Measurements from ENCODE around the gene ANKZF1.

Gene ANKZF1

GRCh38 chr2:219266232-219266631, 36.6 kb downstream of the ANKZF1 start:
- no peak for DNase-seq

DNA sequence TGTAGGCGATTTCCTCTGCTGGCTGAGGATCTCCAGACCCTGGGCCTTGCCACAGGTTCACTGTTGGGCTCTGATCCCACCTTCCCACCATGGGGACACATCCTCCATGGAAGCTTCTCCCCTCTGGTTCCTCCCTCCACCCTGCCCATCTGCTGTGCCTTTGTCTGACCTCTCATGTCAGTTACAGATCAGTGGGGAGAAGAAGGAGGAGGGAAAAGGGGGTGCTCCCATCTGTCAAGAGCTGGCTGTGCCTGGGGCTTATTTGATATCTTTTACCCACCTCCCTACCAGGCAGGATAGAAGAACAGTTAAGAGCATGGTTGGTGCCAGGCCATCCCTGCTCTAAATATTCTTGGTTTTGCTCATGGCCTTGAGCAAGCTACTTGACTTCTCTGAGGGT, 37.3 kb downstream of the ANKZF1 start:
- no peak for DNase-seq

DNA sequence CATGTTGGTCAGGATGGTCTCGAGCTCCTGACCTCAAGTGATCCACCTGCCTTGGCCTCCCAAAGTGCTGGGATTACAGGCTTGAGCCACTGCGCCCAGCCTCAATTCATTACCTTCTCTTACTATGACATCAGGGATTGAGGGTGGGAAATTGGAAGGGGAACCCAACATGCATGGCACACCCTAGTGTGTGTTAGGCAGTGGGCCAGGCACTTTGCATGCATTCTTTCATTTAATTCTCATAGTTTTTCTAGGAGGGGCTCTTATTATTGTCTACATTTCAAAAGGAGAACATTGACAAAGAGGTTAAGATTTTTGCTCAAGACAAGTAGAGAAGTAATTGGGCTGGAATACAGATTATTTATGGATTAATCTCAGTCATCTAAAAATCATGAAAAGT, 38.7 kb downstream of the ANKZF1 start:
- DNase-seq, result no peak

- no peak for DNase-seq
Observed at GRCh38 chr2:219269362-219270054, 39.9 kb downstream of the ANKZF1 start.

GRCh38 chr2:219270055-219270372, 40.4 kb downstream of the ANKZF1 start:
- DNase-seq, result no peak

GRCh38 chr2:219271021-219271420, 41.4 kb downstream of the ANKZF1 start:
- DNase-seq, result no peak

- DNase-seq, result no peak
Observed at GRCh38 chr2:219272356-219272755, 42.8 kb downstream of the ANKZF1 start.

DNA sequence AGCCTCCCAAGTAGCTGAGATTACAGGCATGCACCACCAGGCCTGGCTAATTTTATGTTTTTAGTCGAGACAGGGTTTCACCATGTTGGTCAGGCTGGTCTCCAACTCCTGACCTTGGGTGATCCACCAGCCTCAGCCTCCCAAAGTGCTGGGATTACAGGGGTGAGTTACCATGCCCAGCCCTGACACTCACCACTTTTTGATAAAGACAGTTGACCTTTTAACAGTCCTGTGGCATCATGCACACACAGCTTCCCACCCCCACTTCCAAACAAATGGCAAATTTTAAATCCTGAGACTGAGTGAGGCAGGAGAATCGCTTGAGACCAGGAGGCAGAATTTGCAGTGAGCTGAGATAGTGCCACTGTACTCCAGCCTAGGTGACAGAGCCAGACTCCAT, 43.4 kb downstream of the ANKZF1 start:
- DNase-seq, result no peak

DNA sequence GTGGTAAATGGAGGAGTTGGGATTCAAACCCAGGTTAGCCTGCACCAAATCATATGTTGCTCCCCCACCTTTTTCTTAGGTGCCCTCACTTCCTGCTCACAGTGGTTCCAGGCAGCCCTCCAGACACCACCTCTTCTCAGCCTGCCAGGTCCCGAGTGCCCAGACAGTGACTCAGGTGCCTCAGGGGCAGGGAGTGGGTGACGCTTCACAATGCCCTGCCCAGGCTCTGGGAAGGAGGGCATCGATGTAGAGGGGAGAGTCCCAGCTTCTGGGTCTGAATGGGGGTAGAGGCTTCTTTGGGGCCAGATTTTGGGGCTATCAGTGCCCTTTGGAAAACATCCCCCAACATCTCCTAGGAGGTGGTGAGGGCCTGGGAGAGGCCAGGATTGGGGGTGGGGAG, 44.3 kb downstream of the ANKZF1 start:
- DNase-seq, result no peak

DNA sequence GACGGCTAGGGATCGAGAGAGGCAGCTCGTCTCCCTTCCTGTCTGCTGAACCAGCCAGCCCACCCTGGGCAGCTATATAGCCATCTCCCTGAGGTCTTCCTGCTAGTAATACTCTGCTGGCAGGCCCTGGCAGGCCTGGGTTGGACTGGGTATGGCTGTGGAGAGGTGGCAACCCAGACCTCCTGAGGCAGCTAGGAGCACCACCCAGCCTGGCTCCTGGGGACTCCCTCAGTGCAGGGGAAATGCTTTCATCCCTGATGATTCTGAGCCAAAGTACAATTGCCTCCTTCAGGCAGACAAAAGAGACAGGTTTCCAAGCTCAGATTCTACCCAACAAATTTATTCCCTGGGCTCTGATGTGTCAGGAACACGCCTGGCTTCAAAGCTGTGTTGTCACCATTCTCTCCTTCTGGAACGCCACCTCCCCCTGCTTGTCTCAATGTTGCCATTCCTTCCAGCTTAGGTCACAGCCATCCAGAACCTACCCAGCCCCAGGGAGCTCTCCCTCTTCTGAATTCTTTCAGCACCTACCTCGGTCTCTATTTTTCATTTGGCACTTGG, 44.8 kb downstream of the ANKZF1 start:
- no peak for DNase-seq

GRCh38 chr2:219277703-219278654, 48.4 kb downstream of the ANKZF1 start:
- DNase-seq, result peak; percentile 72

- no peak for DNase-seq
Observed at GRCh38 chr2:219278655-219279150, 49.1 kb downstream of the ANKZF1 start.

GRCh38 chr2:219279151-219279915, 49.7 kb downstream of the ANKZF1 start, which contains the start of gene DNAJB2:
TSS of gene DNAJB2 (plus strand) at chr2:219279366. CDS start at chr2:219279834, 468 bp downstream.
- DNase-seq, result peak; percentile 98

DNA sequence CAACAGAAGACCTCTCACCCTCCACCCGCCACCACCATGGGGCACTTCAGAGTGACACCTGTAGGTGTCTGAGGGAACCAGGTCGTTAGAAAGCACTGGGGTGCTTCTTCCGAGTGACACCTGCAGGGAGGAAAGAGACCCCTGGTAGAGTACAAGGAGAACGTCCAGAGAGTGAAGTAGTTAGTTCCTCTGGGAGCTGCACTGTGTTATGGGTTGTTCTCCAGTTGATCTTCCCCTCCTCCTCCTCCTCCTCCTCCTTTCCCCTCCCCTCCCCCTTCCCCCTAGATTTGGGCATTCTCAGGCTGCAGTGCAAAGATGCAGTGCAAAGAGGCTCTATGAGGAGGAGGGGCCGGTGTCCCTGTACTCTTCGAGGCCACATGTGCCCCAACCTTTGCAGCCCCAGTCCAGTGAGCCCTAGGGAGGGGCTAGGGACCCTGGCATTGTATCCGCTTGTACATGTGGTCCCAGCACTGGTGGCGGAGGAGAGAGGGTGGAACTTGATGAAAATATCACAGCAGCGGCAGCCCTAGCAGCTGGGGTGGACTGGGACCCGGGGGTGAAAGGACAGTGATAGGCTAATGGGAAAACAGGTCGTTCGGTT, 50.4 kb downstream of the ANKZF1 start:
- DNase-seq, result no peak

DNA sequence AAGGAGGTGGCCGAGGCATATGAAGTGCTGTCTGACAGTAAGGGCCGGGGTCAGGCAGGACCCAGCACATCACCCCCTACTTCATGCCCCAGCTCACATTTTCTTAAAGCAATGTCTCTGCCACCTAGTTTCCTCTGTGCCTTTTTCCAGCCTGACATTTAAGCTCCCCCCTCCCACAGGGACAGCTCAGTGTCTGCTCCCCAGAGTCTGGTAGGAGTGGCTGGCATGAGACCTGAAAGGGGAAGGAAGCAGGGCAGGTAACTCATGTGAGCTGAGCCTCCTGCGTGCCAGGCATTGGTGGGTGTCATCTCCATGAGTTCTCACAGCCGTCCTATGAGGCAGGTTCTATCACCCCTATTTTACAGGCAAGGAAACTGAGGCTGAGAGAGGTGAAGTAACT, 51.0 kb downstream of the ANKZF1 start:
- DNase-seq, result no peak

GRCh38 chr2:219281588-219281987, 52.0 kb downstream of the ANKZF1 start:
- no peak for DNase-seq

DNA sequence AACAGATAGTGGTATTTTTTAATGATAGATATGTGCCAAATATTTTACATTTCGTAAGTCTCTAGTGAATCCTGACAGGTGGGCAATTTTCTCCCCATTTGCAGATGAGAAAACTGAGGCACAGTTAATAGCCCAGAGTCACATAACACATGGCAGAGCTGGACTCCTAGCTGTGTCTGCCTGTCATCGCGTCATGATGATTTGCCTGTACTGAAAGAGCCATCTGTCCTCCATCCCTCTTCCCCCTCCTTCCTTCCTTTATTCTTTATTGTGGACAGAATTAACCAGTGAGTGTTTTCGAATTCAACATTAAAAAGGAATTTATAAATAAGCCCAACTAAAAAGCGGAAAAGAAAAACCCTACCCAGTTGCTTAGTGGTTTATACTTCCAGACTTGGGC, 52.8 kb downstream of the ANKZF1 start:
- no peak for DNase-seq

- no peak for DNase-seq
Observed at GRCh38 chr2:219282943-219283581, 53.5 kb downstream of the ANKZF1 start.

DNA sequence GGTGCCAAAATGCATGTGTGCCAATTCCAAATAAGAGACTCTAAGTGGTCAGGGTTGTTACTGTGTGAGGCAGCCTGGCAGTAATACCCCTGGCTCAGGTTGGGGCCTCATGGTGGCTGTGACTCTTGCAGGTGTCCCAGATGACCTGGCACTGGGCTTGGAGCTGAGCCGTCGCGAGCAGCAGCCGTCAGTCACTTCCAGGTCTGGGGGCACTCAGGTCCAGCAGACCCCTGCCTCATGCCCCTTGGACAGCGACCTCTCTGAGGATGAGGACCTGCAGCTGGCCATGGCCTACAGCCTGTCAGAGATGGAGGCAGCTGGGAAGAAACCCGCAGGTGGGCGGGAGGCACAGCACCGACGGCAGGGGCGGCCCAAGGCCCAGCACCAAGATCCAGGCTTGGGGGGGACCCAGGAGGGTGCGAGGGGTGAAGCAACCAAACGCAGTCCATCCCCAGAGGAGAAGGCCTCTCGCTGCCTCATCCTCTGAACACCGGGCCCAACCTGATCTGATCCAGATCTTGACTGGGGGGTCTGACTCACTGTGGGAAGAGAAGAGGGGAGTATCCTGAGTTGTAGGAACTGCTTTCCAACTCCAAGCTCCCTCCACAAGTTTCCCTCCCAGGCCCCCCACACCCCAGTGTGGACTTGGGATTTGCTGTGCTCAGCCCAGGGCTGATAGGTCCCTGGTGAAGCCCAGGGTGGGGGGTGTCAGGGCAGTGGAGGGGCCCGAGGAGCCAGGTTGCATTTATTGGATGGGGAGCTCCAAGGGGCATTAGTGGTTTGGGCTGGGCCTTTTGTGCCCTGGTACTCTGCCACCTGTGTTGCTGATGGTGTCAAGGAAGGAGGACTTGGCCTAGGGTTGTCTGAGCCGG, 55.1 kb downstream of the ANKZF1 start:
- no peak for DNase-seq

DNA sequence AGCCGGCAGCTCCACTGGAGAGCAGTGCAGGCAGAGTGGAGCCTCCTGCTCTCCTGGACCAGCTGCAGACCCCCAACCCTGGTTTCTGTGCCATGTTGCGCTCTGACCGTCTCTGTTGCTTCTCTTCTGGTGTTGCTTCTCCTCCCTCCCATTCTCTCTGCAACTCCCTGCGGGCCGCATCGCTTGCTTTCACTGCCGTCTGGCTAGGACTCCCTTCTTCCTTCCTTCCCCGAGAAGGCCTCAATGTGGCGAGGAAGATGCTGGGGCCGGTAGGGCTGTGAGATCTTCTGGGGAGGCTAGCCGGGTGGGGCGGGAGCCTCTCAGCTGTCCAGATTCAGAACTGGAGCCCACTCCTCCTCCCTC, 55.7 kb downstream of the ANKZF1 start:
- DNase-seq, result no peak

DNA sequence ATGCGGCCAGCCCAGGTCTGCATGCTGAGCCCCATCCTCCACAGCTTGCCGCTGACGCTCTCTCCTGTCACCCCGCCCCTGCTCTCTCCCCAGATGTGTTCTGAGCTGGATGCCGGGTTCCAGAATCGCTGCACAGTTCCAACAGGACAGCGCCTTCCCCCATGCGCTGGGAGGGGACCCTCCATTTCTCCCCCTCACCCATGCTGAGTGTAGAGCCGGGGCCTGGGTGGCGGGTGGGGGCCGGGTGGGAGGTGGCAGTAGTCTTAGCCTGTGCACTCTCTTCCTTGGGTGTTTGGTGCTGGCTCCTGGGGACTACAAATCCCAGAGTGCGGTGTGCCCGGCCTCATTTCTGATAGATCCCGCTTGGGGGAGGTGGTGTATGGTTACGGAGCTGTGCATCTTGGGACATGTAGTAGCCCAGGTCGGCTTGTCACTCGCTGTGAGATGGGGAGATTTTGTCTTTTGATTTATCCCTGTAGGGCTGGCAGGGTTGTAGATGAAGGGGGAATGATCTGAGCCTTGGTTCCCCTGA, 56.4 kb downstream of the ANKZF1 start:
- no peak for DNase-seq

Data from stimulated activated CD4-positive, alpha-beta T cell treated with anti-CD3 and anti-CD28 coated beads, Interleukin-12 subunit alpha, Interleukin-12 subunit beta, amount 100 ng/mL, for 4 hours (primary cell).